Neuronal stem cell (in vitro differentiated cells): ENCODE measurements around the gene BMPR2.

Source experiments
- DNase-seq: peaks from one replicate; pipeline ENCODE4 v3.0.0-alpha.2; 2013; ENCODE audit warnings: low spot score
- H2AFZ ChIP-seq: one replicate; pipeline ENCODE4 v1.6.1; 2013; ENCODE audit warnings: mild to moderate bottlenecking, low read length, inconsistent platforms
- H2AK5ac ChIP-seq: 2 replicates; pipeline ENCODE4 v1.6.1; 2013; ENCODE audit warnings: low read depth, mild to moderate bottlenecking, inconsistent platforms, low read length, moderate library complexity, mixed read lengths
- H2BK120ac ChIP-seq: 2 replicates; pipeline ENCODE4 v1.6.1; 2013; ENCODE audit warnings: low read depth, mild to moderate bottlenecking, inconsistent platforms, low read length, moderate library complexity, mixed read lengths
- H2BK12ac ChIP-seq: one replicate; pipeline ENCODE4 v1.6.1; 2013; ENCODE audit warnings: low read length, inconsistent platforms
- H2BK15ac ChIP-seq: 2 replicates; pipeline ENCODE4 v1.6.1; 2013; ENCODE audit warnings: mild to moderate bottlenecking, low read length, inconsistent platforms, mixed read lengths
- H2BK5ac ChIP-seq: one replicate; pipeline ENCODE4 v1.6.1; 2013; ENCODE audit warnings: inconsistent platforms, mild to moderate bottlenecking, low read length, moderate library complexity
- H3K14ac ChIP-seq: one replicate; pipeline ENCODE4 v1.6.1; 2013; ENCODE audit warnings: low read length, inconsistent platforms
- H3K18ac ChIP-seq: 2 replicates; pipeline ENCODE4 v1.6.1; 2013; ENCODE audit warnings: low read length, inconsistent platforms
- H3K23ac ChIP-seq: 2 replicates; pipeline ENCODE4 v1.6.1; 2013; ENCODE audit warnings: low read depth, mild to moderate bottlenecking, mixed read lengths, low read length, inconsistent platforms; ENCODE audit not compliant: poor library complexity
- H3K27ac ChIP-seq: replicated peaks from 3 replicates; pipeline ENCODE4 v1.5.1; 2013; ENCODE audit warnings: low read length, inconsistent platforms
- H3K27me3 ChIP-seq, 3 experiments: 2 replicates each; pipeline ENCODE4 v1.6.1; 2013; ENCODE audit warnings: low read length in 3 of 3, mild to moderate bottlenecking in 2 of 3, inconsistent platforms in 1 of 3, low read depth in 1 of 3, mixed read lengths in 1 of 3, moderate library complexity in 1 of 3; ENCODE audit not compliant: control insufficient read depth in 3 of 3, insufficient read depth in 3 of 3
- H3K36me3 ChIP-seq, 2 donors: replicated peaks in 1 of 2; 2 replicates each; pipeline ENCODE4 v1.6.1; 2013; ENCODE audit warnings: low read length in 2 of 2; ENCODE audit not compliant: control insufficient read depth in 2 of 2, insufficient read depth in 2 of 2
- H3K4ac ChIP-seq: 2 replicates; pipeline ENCODE4 v1.6.1; 2013; ENCODE audit warnings: inconsistent platforms, mild to moderate bottlenecking, low read length, moderate library complexity
- H3K4me1 ChIP-seq, 2 donors: 1 replicate in 1 of 2; 2 replicates in 1 of 2; pipeline ENCODE4 v1.6.1; 2013; ENCODE audit warnings: low read length in 2 of 2, low read depth in 1 of 2; ENCODE audit not compliant: control insufficient read depth in 2 of 2, insufficient read depth in 1 of 2
- H3K4me2 ChIP-seq: one replicate; pipeline ENCODE4 v1.6.1; 2013; ENCODE audit warnings: mild to moderate bottlenecking, low read length, inconsistent platforms; ENCODE audit not compliant: insufficient read depth, poor library complexity, severe bottlenecking
- H3K4me3 ChIP-seq, 2 donors: 2 replicates each; pipeline ENCODE4 v1.5.1; 2013; ENCODE audit warnings: low read length in 2 of 2, mild to moderate bottlenecking in 2 of 2, inconsistent platforms in 1 of 2, moderate library complexity in 1 of 2
- H3K79me1 ChIP-seq: one replicate; pipeline ENCODE4 v1.6.1; 2013; ENCODE audit warnings: low read depth, mild to moderate bottlenecking, inconsistent platforms, low read length, moderate library complexity
- H3K9ac ChIP-seq: one replicate; pipeline ENCODE4 v1.6.1; 2013; ENCODE audit warnings: mild to moderate bottlenecking, low read depth, low read length, inconsistent platforms; ENCODE audit not compliant: poor library complexity
- H3K9me3 ChIP-seq, 2 donors: replicated peaks in 1 of 2; 2 replicates each; pipeline versions ENCODE3 to v1.6.1; 2013; ENCODE audit warnings: low read length in 2 of 2, mild to moderate bottlenecking in 2 of 2, inconsistent platforms in 1 of 2, low read depth in 1 of 2, mixed read lengths in 1 of 2, moderate library complexity in 1 of 2; ENCODE audit not compliant: control insufficient read depth in 2 of 2, insufficient read depth in 1 of 2
- H4K8ac ChIP-seq: one replicate; pipeline ENCODE4 v1.6.1; 2013; ENCODE audit warnings: low read depth, mild to moderate bottlenecking, inconsistent platforms, low read length, moderate library complexity
- H4K91ac ChIP-seq: one replicate; pipeline ENCODE4 v1.6.1; 2013; ENCODE audit warnings: low read length, low read depth, mild to moderate bottlenecking, inconsistent platforms; ENCODE audit not compliant: poor library complexity
- WGBS, 2 donors: extraction: QIAGEN DNeasy Blood & Tissue Kit; methylation state at CpG; one replicate each; pipeline ENCODE4 v1.1.7; 2013; ENCODE audit warnings: missing lambda C conversion rate in 2 of 2, mixed read lengths in 1 of 2; ENCODE audit not compliant: insufficient read length in 2 of 2, insufficient replicate concordance in 1 of 2; ENCODE audit errors: extremely low coverage in 2 of 2; 5-methylcytosine and 5-hydroxymethylcytosine counted together

Gene BMPR2

GRCh38 chr2:202510911-202511310, 134.8 kb downstream of the BMPR2 start:
- Histone ChIP-seq H4K8ac (no peak overlapping the region), H3K4ac (no peak overlapping the region), H4K91ac (no peak overlapping the region), H2BK12ac (no peak overlapping the region), H2AK5ac (no peak overlapping the region), H3K9me3 (no peaks in the 10 kb centered on the region), H3K18ac (no peak overlapping the region), H3K79me1 (no peaks in the 10 kb centered on the region), H2BK5ac (no peak overlapping the region), H2BK15ac (no peak overlapping the region), H2BK120ac (no peak overlapping the region), H3K36me3 (peaks cover 0 to 28% of the 10 kb centered on the region in 2 donors), H3K9ac (no peak overlapping the region), H3K14ac (no peak overlapping the region), H3K27ac (no peak overlapping the region), H3K27me3 (no peaks in the 10 kb centered on the region), H3K4me2 (no peak overlapping the region), H3K4me3 (no peak overlapping the region), H3K23ac (no peak overlapping the region), H3K4me1 (no peaks in the 10 kb centered on the region), H2AFZ (no peak overlapping the region)
- no CpG with 5 or more reads among the region's 3 CpGs for WGBS, 2 donors
- DNase-seq = no peak

- Histone ChIP-seq H3K23ac (no peak overlapping the region), H4K8ac (no peak overlapping the region), H3K79me1 (no peaks in the 10 kb centered on the region), H2BK5ac (no peak overlapping the region), H2BK120ac (no peak overlapping the region), H4K91ac (no peak overlapping the region), H3K4me2 (no peak overlapping the region), H3K27me3 (no peaks in the 10 kb centered on the region), H2AFZ (no peak overlapping the region), H3K36me3 (peaks cover 0 to 39% of the 10 kb centered on the region in 2 donors), H2BK15ac (no peak overlapping the region), H3K4me3 (no peak overlapping the region), H3K9ac (no peak overlapping the region), H2AK5ac (no peak overlapping the region), H3K18ac (no peak overlapping the region), H3K4ac (no peak overlapping the region), H2BK12ac (no peak overlapping the region), H3K27ac (no peak overlapping the region), H3K4me1 (no peaks in the 10 kb centered on the region), H3K9me3 (no peaks in the 10 kb centered on the region), H3K14ac (no peak overlapping the region)
- no CpG with 5 or more reads among the region's 2 CpGs for WGBS, 2 donors
- DNase-seq = no peak
Measured at GRCh38 chr2:202512176-202512575, 136.0 kb downstream of the BMPR2 start.

DNA sequence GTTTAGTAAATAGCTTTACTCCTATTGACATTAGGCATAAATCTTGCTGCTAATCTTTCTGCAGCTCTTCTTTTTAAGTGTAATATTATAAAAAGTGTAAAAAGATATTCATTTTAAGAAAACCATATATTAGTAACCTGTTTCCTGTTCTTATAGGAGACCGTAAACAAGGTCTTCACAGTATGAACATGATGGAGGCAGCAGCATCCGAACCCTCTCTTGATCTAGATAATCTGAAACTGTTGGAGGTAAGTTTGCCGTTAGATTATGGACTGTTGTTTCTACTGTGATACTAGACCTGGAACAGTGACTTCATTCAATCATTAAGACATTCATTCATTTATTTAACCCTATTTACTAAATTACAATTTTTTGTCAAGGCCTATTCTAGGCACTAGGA, 138.6 kb downstream of the BMPR2 start:
- Histone ChIP-seq H2BK12ac (no peak overlapping the region), H3K4me3 (no peak overlapping the region), H2AK5ac (no peak overlapping the region), H3K9me3 (no peaks in the 10 kb centered on the region), H3K79me1 (no peaks in the 10 kb centered on the region), H2BK15ac (no peak overlapping the region), H3K4me1 (no peaks in the 10 kb centered on the region), H3K4me2 (no peak overlapping the region), H3K27ac (no peak overlapping the region), H3K18ac (no peak overlapping the region), H3K9ac (no peak overlapping the region), H3K23ac (no peak overlapping the region), H3K27me3 (no peaks in the 10 kb centered on the region), H2AFZ (no peak overlapping the region), H2BK120ac (no peak overlapping the region), H4K91ac (no peak overlapping the region), H3K14ac (no peak overlapping the region), H4K8ac (no peak overlapping the region), H3K4ac (no peak overlapping the region), H2BK5ac (no peak overlapping the region), H3K36me3 (peaks cover 0 to 59% of the 10 kb centered on the region in 2 donors)
- WGBS, 2 donors = no CpG with 5 or more reads among the region's 3 CpGs
- DNase-seq = no peak

GRCh38 chr2:202519453-202519852, 143.3 kb downstream of the BMPR2 start:
- H3K36me3 ChIP-seq = peaks cover 2 to 81% of the 10 kb centered on the region in 2 donors
- H2BK15ac ChIP-seq = no peak overlapping the region

More at GRCh38 chr2:202519453-202519852, 143.3 kb downstream of the BMPR2 start:
- Histone ChIP-seq H2BK5ac (no peak overlapping the region), H3K4me2 (no peak overlapping the region), H3K27me3 (no peaks in the 10 kb centered on the region), H2AK5ac (no peak overlapping the region), H3K14ac (no peak overlapping the region), H3K27ac (no peak overlapping the region), H3K4me1 (no peaks in the 10 kb centered on the region), H3K9ac (no peak overlapping the region), H3K23ac (no peak overlapping the region), H2AFZ (no peak overlapping the region), H3K79me1 (no peaks in the 10 kb centered on the region), H3K9me3 (no peaks in the 10 kb centered on the region), H3K4ac (no peak overlapping the region), H3K4me3 (no peak overlapping the region), H2BK12ac (no peak overlapping the region), H4K8ac (no peak overlapping the region), H4K91ac (no peak overlapping the region), H2BK120ac (no peak overlapping the region), H3K18ac (no peak overlapping the region)
- DNase-seq = no peak
- no CpG with 5 or more reads among the region's 1 CpG for WGBS, 2 donors
